Measurements from ENCODE around the gene LYZL4.
A peak's percentile ranks its signal among the peaks of the same experiment; 100 is the strongest.

Gene LYZL4

GRCh38 chr3:42410370-42411131 lies at the start of gene LYZL4:
Gene LYZL4 (minus strand): TSS chr3:42410610. CDS start chr3:42407251, 3,359 bp downstream.
- DNase-seq: no peak

- no peak for DNase-seq
These were observed 48.7 kb upstream of the LYZL4 start for GRCh38 chr3:42459151-42459550.

GRCh38 chr3:42456211-42456610 lies 45.8 kb upstream of the LYZL4 start:
- DNase-seq: no peak

- DNase-seq: no peak
These were observed 41.3 kb upstream of the LYZL4 start for GRCh38 chr3:42451546-42452230.

GRCh38 chr3:42451116-42451515 lies 40.7 kb upstream of the LYZL4 start:
- no peak for DNase-seq

- DNase-seq: no peak
These were observed 40.2 kb upstream of the LYZL4 start for GRCh38 chr3:42450567-42450966.

GRCh38 chr3:42447481-42447880 lies 37.1 kb upstream of the LYZL4 start:
- no peak for DNase-seq

GRCh38 chr3:42446111-42447050 lies 36.0 kb upstream of the LYZL4 start:
- DNase-seq: no peak

- DNase-seq: peak; percentile 80
These were observed 33.5 kb upstream of the LYZL4 start for GRCh38 chr3:42443819-42444436.

- DNase-seq: no peak
These were observed 32.9 kb upstream of the LYZL4 start for GRCh38 chr3:42443292-42443691.

- no peak for DNase-seq
These were observed 32.2 kb upstream of the LYZL4 start for GRCh38 chr3:42442640-42443039.

- DNase-seq: no peak
These were observed 31.4 kb upstream of the LYZL4 start for GRCh38 chr3:42441791-42442190.

- DNase-seq: no peak
These were observed 30.5 kb upstream of the LYZL4 start for GRCh38 chr3:42440924-42441323.

GRCh38 chr3:42439261-42440115 lies 29.1 kb upstream of the LYZL4 start:
- peak; percentile 70 for DNase-seq

GRCh38 chr3:42438758-42439157 lies 28.3 kb upstream of the LYZL4 start:
- DNase-seq: no peak

- DNase-seq: no peak
These were observed 27.8 kb upstream of the LYZL4 start for GRCh38 chr3:42438193-42438592.

- no peak for DNase-seq
These were observed 24.5 kb upstream of the LYZL4 start for GRCh38 chr3:42434777-42435380.

- DNase-seq: no peak
These were observed 22.1 kb upstream of the LYZL4 start for GRCh38 chr3:42432485-42432884.

GRCh38 chr3:42430781-42431532 lies 20.5 kb upstream of the LYZL4 start:
- no peak for DNase-seq

GRCh38 chr3:42428830-42429229 lies 18.4 kb upstream of the LYZL4 start:
- DNase-seq: no peak

Data from retina (tissue), 1 donor.